ENCODE measurements around the gene CX3CL1.
"Not testable (repeated sequence)": the region's sequence is repeated elsewhere in the genome, so short reads cannot be mapped to it uniquely, and the experiment has no call there.

CX3CL1 gene

DNA sequence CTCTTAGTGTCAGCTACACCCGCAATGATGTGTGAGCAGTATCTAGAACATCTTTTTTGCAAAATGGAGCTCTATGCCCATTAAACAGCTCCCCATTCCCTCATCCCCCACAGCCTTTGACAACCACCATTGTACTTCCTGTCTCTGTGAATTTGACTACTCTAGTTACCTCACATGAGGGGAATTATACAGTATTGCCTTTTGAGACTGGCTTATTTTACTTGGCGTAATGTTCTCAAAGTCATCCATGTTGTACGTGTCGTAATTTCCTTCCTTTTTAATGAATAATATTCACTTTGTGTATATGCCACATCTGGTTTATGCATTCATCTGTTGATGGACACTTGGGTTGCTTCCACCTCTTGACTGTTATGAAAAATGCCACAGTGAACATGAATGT lies 36.9 kb upstream of the CX3CL1 start:
- TF ChIP-seq, protein P1, sequence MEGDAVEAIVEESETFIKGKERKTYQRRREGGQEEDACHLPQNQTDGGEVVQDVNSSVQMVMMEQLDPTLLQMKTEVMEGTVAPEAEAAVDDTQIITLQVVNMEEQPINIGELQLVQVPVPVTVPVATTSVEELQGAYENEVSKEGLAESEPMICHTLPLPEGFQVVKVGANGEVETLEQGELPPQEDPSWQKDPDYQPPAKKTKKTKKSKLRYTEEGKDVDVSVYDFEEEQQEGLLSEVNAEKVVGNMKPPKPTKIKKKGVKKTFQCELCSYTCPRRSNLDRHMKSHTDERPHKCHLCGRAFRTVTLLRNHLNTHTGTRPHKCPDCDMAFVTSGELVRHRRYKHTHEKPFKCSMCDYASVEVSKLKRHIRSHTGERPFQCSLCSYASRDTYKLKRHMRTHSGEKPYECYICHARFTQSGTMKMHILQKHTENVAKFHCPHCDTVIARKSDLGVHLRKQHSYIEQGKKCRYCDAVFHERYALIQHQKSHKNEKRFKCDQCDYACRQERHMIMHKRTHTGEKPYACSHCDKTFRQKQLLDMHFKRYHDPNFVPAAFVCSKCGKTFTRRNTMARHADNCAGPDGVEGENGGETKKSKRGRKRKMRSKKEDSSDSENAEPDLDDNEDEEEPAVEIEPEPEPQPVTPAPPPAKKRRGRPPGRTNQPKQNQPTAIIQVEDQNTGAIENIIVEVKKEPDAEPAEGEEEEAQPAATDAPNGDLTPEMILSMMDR (IDR thresholded peaks at IDR 0.05; ENCODE audit: control insufficient read depth, insufficient read depth, low read depth, low read length, missing control alignments), result no peak
- no peak overlapping the region for H3K4me3 ChIP-seq (ENCODE audit: control insufficient read depth, low read depth, low read length)
- DNase-seq (ENCODE audit: low read depth), result no peak

DNA sequence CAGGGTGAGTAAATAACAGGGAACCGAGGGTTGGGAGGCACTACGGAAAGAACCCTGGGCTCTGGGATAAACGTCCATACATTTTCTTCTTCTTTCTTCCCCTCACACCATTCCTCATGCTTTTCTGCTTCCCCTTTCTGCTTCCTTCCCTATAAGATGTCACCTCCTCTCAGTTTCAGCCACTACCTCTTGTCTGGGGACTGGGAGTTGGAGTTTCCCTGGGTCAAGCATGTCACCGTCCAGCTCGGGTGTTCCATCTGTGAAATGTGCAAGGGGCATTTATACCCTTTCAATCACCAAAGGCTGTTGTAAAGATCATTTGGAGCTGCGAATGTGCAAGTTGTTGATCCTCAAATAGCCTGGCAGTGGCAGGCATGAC lies 31.2 kb upstream of the CX3CL1 start:
- DNase-seq (ENCODE audit: low read depth), result no peak
- H3K4me3 ChIP-seq (ENCODE audit: control insufficient read depth, low read depth, low read length), result no peak overlapping the region
- TF ChIP-seq, protein P1 (IDR thresholded peaks at IDR 0.05; ENCODE audit: control insufficient read depth, insufficient read depth, low read depth, low read length, missing control alignments), result no peak

DNA sequence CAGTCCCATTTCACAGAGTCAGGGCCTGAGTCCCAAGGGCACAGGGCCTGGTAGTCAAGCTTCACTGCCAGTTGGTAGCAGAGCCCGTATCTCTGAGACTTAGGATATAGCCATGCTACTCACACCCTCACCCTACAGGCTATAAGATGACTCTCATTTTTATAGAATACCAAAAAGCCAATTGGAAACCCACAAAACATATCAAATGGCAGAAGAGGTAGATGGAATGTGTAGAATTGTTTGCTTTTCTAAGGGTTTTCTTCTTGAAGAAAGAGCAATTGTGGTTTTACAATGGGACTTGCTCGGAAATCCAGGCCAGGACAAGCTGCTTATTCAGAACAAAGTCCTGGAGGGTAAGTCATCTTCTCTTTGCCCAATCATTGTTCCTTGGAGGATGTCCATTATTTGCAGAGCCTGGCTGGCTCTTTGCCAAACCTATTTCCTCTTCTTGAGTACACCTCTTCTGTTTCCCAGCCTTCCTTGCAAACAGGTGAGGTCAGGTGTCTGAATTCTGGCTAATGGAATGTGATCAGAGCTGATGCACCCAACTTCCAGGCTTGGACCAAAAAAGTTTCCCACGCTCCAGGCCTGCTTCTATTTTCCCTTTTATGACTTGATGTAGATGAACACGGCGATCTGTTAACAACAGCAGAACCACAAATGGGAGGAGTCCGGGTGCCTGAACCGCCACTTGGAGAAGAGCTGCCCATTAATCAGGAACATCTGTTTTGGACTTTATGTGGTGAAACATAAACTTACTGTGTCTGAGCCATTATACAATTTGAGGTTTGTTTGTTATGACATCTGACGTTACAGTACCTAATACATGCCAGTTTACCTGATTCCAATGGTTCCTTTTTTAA lies 30.6 kb upstream of the CX3CL1 start:
- DNase-seq (ENCODE audit: low read depth), result peak; percentile 86
- TF ChIP-seq, protein P1 (IDR thresholded peaks at IDR 0.05; ENCODE audit: control insufficient read depth, insufficient read depth, low read depth, low read length, missing control alignments), result no peak
- no peak overlapping the region for H3K4me3 ChIP-seq (ENCODE audit: control insufficient read depth, low read depth, low read length)

DNA sequence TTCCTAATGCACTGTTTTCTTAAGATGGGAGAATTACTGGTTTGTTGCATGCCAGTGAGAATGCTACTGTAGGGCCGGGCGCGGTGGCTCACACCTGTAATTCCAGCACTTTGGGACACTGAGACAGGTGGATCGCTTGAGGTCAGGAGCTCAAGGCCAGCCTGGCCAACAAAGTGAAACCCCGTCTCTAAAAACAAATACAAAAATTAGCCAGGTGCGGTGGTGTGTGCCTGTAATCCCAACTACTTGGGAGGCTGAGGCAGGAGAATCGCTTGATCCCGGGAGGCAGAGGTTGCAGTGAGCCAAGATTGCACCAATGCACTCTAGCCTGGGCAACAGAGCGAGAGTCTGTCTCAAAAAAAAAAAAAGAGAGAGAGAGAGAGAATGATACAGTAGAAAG lies 29.7 kb upstream of the CX3CL1 start:
- not testable (repeated sequence) for H3K4me3 ChIP-seq (ENCODE audit: control insufficient read depth, low read depth, low read length); DNase-seq (ENCODE audit: low read depth)

DNA sequence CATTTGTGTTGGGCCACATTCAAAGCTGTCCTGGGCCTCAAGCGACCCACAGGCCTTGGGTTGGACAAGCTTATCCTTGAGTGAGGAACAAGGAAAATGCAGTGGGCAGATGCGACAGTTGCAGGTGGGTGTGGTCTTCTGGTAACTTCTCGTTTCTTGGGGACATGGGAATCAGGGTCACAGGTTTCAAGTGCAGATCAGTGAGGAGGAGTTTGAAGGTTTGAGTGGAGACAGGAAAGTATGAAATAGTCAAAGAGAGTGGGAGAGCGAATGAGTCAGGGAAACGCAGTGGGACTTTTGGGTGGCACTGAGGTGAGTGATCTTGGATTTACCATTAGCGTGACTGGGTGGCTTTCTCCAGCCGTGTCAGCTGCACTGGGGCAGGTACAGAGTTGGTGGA lies 29.1 kb upstream of the CX3CL1 start:
- DNase-seq (ENCODE audit: low read depth), result no peak
- TF ChIP-seq, protein P1 (IDR thresholded peaks at IDR 0.05; ENCODE audit: control insufficient read depth, insufficient read depth, low read depth, low read length, missing control alignments), result no peak
- H3K4me3 ChIP-seq (ENCODE audit: control insufficient read depth, low read depth, low read length), result no peak overlapping the region

DNA sequence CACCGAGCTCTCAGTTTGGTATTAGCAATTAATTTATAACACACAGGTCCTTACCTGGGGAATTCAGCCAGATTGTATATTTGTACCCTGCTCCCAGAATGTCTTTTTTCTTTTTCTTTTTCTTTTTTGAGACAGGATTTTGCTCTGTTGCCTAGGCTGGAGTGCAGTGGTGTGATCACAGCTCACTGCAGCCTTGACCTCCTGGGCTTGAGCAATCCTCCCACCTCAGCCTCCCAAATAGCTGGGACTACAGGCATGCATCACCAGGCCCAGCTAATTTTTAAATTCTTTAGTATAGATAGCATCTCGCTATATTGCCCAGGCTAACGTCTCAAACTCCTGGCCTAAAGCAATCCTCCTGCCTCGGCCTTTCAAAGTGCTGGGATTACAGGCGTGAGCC lies 28.2 kb upstream of the CX3CL1 start:
- DNase-seq (ENCODE audit: low read depth); H3K4me3 ChIP-seq (ENCODE audit: control insufficient read depth, low read depth, low read length): not testable (repeated sequence)

DNA sequence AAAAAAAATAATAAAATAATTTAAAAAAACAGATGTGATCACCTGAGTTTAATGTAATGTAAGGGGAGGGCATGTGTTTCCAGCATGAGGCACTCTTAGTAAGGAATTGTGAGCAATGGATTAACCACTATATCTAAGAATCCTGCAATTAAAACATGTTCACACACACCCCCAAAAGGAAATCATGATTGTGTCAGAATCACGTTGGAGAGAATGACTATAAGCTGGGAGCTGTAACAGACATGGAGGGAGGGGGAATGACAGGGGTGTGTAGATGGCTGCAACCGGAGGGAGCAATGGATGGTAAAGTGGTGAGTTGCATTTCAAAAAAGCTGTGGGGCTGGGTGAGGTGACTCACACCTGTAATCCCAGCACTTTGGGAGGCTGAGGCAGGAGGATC lies 27.3 kb upstream of the CX3CL1 start:
- no peak for DNase-seq (ENCODE audit: low read depth)
- TF ChIP-seq, protein P1 (IDR thresholded peaks at IDR 0.05; ENCODE audit: control insufficient read depth, insufficient read depth, low read depth, low read length, missing control alignments), result no peak
- H3K4me3 ChIP-seq (ENCODE audit: control insufficient read depth, low read depth, low read length), result no peak overlapping the region

Data from AG09309 (cell line).